ENCODE data around the gene GOSR2.

GOSR2 gene

GRCh38 chr17:46960152-46960551 is 37.2 kb downstream of the GOSR2 start:
- H3K4me3 ChIP-seq (ENCODE audit: low read depth, low read length), result no peak overlapping the region
- TF ChIP-seq CTCF (IDR thresholded peaks at IDR 0.05; ENCODE audit: borderline replicate concordance, insufficient read depth, low read depth, low read length), result no peak

- no peak overlapping the region for H3K4me3 ChIP-seq (ENCODE audit: low read depth, low read length)
- no peak for TF ChIP-seq CTCF (IDR thresholded peaks at IDR 0.05; ENCODE audit: borderline replicate concordance, insufficient read depth, low read depth, low read length)
These were observed 39.4 kb downstream of the GOSR2 start for GRCh38 chr17:46962374-46962790.

GRCh38 chr17:46963571-46963970 is 40.6 kb downstream of the GOSR2 start:
- TF ChIP-seq CTCF (IDR thresholded peaks at IDR 0.05; ENCODE audit: borderline replicate concordance, insufficient read depth, low read depth, low read length), result no peak
- no peak overlapping the region for H3K4me3 ChIP-seq (ENCODE audit: low read depth, low read length)

GRCh38 chr17:46964315-46965265 is 41.6 kb downstream of the GOSR2 start:
- TF ChIP-seq CTCF (IDR thresholded peaks at IDR 0.05; ENCODE audit: borderline replicate concordance, insufficient read depth, low read depth, low read length), result no peak

DNA sequence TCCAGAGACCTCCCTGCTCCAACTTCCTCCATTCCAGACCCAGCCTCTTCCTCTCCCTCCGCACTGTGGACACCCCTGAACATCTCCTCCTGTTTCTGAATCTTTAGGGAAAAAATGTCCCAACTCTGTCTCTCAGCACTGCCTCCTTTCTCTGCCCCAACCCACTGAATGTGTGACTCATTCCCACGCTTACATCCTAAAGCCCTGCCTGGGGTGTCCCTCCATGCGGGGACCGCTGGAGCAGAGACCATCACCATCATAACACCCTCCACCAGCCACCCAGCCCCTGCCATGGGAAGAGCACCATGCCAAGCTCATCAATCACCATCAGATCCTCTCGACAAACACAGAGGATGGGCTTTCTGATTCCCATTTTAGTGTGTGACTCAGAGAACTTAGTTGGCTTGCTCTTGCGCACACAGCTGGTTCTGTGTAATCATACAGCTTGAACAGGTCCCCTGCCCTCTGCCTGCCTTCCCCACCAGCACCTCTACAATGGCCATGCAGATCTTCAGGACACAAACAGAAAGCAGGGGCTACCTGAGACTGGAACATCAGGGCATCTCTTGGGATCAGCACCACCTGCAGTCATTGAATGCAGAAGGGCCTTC is 45.4 kb downstream of the GOSR2 start:
- no peak overlapping the region for H3K4me3 ChIP-seq (ENCODE audit: low read depth, low read length)
- TF ChIP-seq CTCF (IDR thresholded peaks at IDR 0.05; ENCODE audit: borderline replicate concordance, insufficient read depth, low read depth, low read length), result no peak

More at GRCh38 chr17:46964315-46965265, 41.6 kb downstream of the GOSR2 start:
- H3K4me3 ChIP-seq (ENCODE audit: low read depth, low read length), result no peak overlapping the region

- TF ChIP-seq CTCF (IDR thresholded peaks at IDR 0.05; ENCODE audit: borderline replicate concordance, insufficient read depth, low read depth, low read length), result no peak
- H3K4me3 ChIP-seq (ENCODE audit: low read depth, low read length), result no peak overlapping the region
These were observed 45.9 kb downstream of the GOSR2 start for GRCh38 chr17:46968896-46969295.

All from GM12875 (cell line).